Fibroblast of mammary gland (primary cell): ENCODE data around the gene SLFNL1.

Source experiments
- DNase-seq: peaks from one replicate; pipeline ENCODE4 v3.0.0-alpha.2; 2010; ENCODE audit warnings: low read depth
- H3K4me3 ChIP-seq: 2 replicates; pipeline ENCODE4 v1.5.1; 2011; ENCODE audit warnings: low read depth, mild to moderate bottlenecking, low read length, moderate library complexity; ENCODE audit not compliant: control insufficient read depth
- CTCF ChIP-seq: conservative IDR thresholded peaks from 2 replicates; pipeline ENCODE4 v1.5.1; 2011; ENCODE audit warnings: low read depth, low read length, inconsistent platforms; ENCODE audit not compliant: control insufficient read depth, insufficient read depth

The SLFNL1 gene

GRCh38 chr1:40989066-40989465, 32.5 kb downstream of the SLFNL1 start:
- no peak overlapping the region for H3K4me3 ChIP-seq
- TF ChIP-seq CTCF, result no peak
- no peak for DNase-seq

GRCh38 chr1:40988280-40988679, 33.2 kb downstream of the SLFNL1 start:
- TF ChIP-seq CTCF, result no peak
- no peak for DNase-seq
- no peak overlapping the region for H3K4me3 ChIP-seq

GRCh38 chr1:40987439-40988276, 33.9 kb downstream of the SLFNL1 start:
- no peak for DNase-seq
- no peak for TF ChIP-seq CTCF
- no peak overlapping the region for H3K4me3 ChIP-seq

- no peak for TF ChIP-seq CTCF
- DNase-seq, result no peak
- no peak overlapping the region for H3K4me3 ChIP-seq
Measured at GRCh38 chr1:40986956-40987355, 34.6 kb downstream of the SLFNL1 start.

GRCh38 chr1:40986328-40986783, 35.2 kb downstream of the SLFNL1 start:
- no peak overlapping the region for H3K4me3 ChIP-seq
- DNase-seq, result no peak
- TF ChIP-seq CTCF, result no peak

- no peak for TF ChIP-seq CTCF
- DNase-seq, result no peak
- no peak overlapping the region for H3K4me3 ChIP-seq
Measured at GRCh38 chr1:40985875-40986274, 35.6 kb downstream of the SLFNL1 start.
